Endothelial cell of umbilical vein (primary cell): Measurements from ENCODE around the gene ECEL1. TPM values are rescaled to one million over a fixed set of nuclear protein-coding genes. Genes with fewer than 3 reads are reported as not detected.

Source experiments
- BruUV-seq: library from RNA; stranded (reverse); fragments of 400-500 nt; replicated peaks from 2 replicates; lab custom pipeline; 2021; lab: Mats Ljungman, UMichigan
- CTCF ChIA-PET: fragments of 300-600, 350-600 bp; sonication (Branson Sonifier 250); formaldehyde crosslinking; loops from one replicate; lab custom pipeline; 2021; ENCODE audit warnings: antibody characterized with exemption, inconsistent platforms; lab: Charles Lee
- POLR2A ChIA-PET: fragments of 300-600, 350-600 bp; sonication (Branson Sonifier 250); formaldehyde crosslinking; loops from one replicate; lab custom pipeline; 2021; ENCODE audit warnings: antibody characterized with exemption, inconsistent platforms; lab: Charles Lee
- DNase-seq: peaks from one replicate; pipeline ENCODE4 v3.0.0-alpha.2; 2011; ENCODE audit warnings: low read depth, low spot score
- FAIRE-seq: peaks from 2 replicates; lab custom pipeline; 2011; peaks lifted over from hg19 to GRCh38; lab: Jason Lieb, UNC
- H2AFZ ChIP-seq: 2 replicates; pipeline ENCODE4 v1.6.0; 2012; ENCODE audit warnings: low read depth, low read length, control low read depth, inconsistent platforms
- H3K27ac ChIP-seq: 2 replicates; pipeline ENCODE4 v1.5.1; 2011; ENCODE audit warnings: low read depth, mild to moderate bottlenecking, control low read depth, low read length, moderate library complexity; ENCODE audit not compliant: insufficient read depth
- H3K27me3 ChIP-seq, 2 experiments: 2 replicates each; pipeline versions ENCODE4 v1.6.0 to v1.6.1; 2011; ENCODE audit warnings: low read length in 2 of 2, mixed read lengths in 1 of 2; ENCODE audit not compliant: control insufficient read depth in 2 of 2, insufficient read depth in 2 of 2
- H3K36me3 ChIP-seq, 2 experiments: 2 replicates in 1 of 2; 3 replicates in 1 of 2; pipeline ENCODE4 v1.5.1; 2011; ENCODE audit warnings: low read length in 2 of 2, mild to moderate bottlenecking in 1 of 2, moderate library complexity in 1 of 2; ENCODE audit not compliant: control insufficient read depth in 2 of 2, insufficient read depth in 2 of 2; ENCODE audit errors: extremely low read depth in 1 of 2
- H3K4me1 ChIP-seq: 3 replicates; pipeline ENCODE4 v1.5.1; 2011; ENCODE audit warnings: mild to moderate bottlenecking, low read length; ENCODE audit not compliant: control insufficient read depth, insufficient read depth; ENCODE audit errors: extremely low read depth
- H3K4me2 ChIP-seq: 2 replicates; pipeline ENCODE4 v1.6.1; 2011; ENCODE audit warnings: low read length, control low read depth, mixed read lengths; ENCODE audit not compliant: insufficient read depth
- H3K4me3 ChIP-seq, 3 experiments: fragments of 200-600 bp in 1 of 3; sonication (generic), shearing (Covaris generic) in 1 of 3; replicated peaks in 1 of 3; 2 replicates each; pipeline ENCODE4 v1.5.1; 2011 to 2016; ENCODE audit warnings: control low read depth in 3 of 3, low read length in 3 of 3, mild to moderate bottlenecking in 2 of 3, inconsistent platforms in 1 of 3, low read depth in 1 of 3, moderate library complexity in 1 of 3; ENCODE audit not compliant: insufficient read depth in 1 of 3
- H3K79me2 ChIP-seq: 2 replicates; pipeline ENCODE4 v1.6.0; 2012; ENCODE audit warnings: low read length, inconsistent platforms; ENCODE audit not compliant: control insufficient read depth, insufficient read depth
- H3K9ac ChIP-seq: replicated peaks from 2 replicates; pipeline ENCODE3; 2011; ENCODE audit warnings: low read length, control low read depth; ENCODE audit not compliant: insufficient read depth; ENCODE audit errors: extremely low read depth
- H3K9me1 ChIP-seq: replicated peaks from 3 replicates; pipeline ENCODE4 v1.6.0; 2011; ENCODE audit warnings: mild to moderate bottlenecking, low read length; ENCODE audit not compliant: control insufficient read depth, insufficient read depth; ENCODE audit errors: extremely low read depth
- H3K9me3 ChIP-seq: replicated peaks from 2 replicates; pipeline ENCODE4 v1.5.1; 2012; ENCODE audit warnings: low read length, inconsistent platforms; ENCODE audit not compliant: control insufficient read depth, insufficient read depth
- H4K20me1 ChIP-seq: replicated peaks from 2 replicates; pipeline ENCODE3; 2011; ENCODE audit warnings: mild to moderate bottlenecking, low read length; ENCODE audit not compliant: control insufficient read depth, insufficient read depth; ENCODE audit errors: extremely low read depth
- CTCF ChIP-seq, 2 donors: IDR thresholded peaks; 1 replicate in 1 of 2; 2 replicates in 1 of 2; pipeline ENCODE4 v1.5.1; 2011; ENCODE audit warnings: low read length in 2 of 2, mild to moderate bottlenecking in 2 of 2, moderate library complexity in 2 of 2, control low read depth in 1 of 2, inconsistent platforms in 1 of 2, low read depth in 1 of 2; ENCODE audit not compliant: insufficient read depth in 1 of 2; ENCODE audit errors: extremely low read depth in 1 of 2
- EZH2 ChIP-seq: IDR thresholded peaks from 2 replicates; pipeline ENCODE4 v1.6.1; 2012; ENCODE audit warnings: borderline replicate concordance, low read depth, mild to moderate bottlenecking, moderate library complexity, low read length, inconsistent platforms; ENCODE audit not compliant: severe bottlenecking
- FOS ChIP-seq: IDR thresholded peaks from 2 replicates; pipeline ENCODE4 v1.6.1; 2011; ENCODE audit warnings: mild to moderate bottlenecking, low read length, moderate library complexity, borderline replicate concordance; ENCODE audit not compliant: insufficient read depth
- GATA2 ChIP-seq: IDR thresholded peaks from 2 replicates; pipeline ENCODE4 v1.7.0; 2011; ENCODE audit warnings: low read depth, mild to moderate bottlenecking, moderate library complexity, mixed read lengths, low read length; ENCODE audit not compliant: insufficient read length, insufficient read depth
- JUN ChIP-seq: IDR thresholded peaks from 2 replicates; pipeline ENCODE4 v1.6.1; 2011; ENCODE audit warnings: borderline replicate concordance, low read depth; ENCODE audit not compliant: insufficient read length, insufficient read depth
- MAX ChIP-seq: IDR thresholded peaks from 2 replicates; pipeline ENCODE4 v1.6.1; 2011; ENCODE audit not compliant: insufficient read depth, insufficient read length
- MYC ChIP-seq: IDR thresholded peaks from one replicate; pipeline ENCODE4 v1.6.1; 2011; ENCODE audit warnings: mild to moderate bottlenecking, low read depth, low read length
- POLR2A ChIP-seq: IDR thresholded peaks from 2 replicates; pipeline ENCODE4 v1.6.1; 2012; ENCODE audit warnings: low read depth, mild to moderate bottlenecking, control low read depth, low read length
- POLR2AphosphoS5 ChIP-seq: IDR thresholded peaks from 2 replicates; pipeline ENCODE4 v1.6.1; 2012; ENCODE audit warnings: low read depth, mild to moderate bottlenecking, control low read depth, low read length, moderate library complexity; ENCODE audit not compliant: insufficient read depth
- dilution Hi-C: fragments of 300-500 bp; cut with MboI; formaldehyde crosslinking; loops from one replicate; pipeline ENCODE4 v1.15.0; 2019; ENCODE audit warnings: low sequenced_read_pairs; ENCODE audit not compliant: extremely low pct_ligation_motif_present
- intact Hi-C: fragments of 100-400 bp; cut with micrococcal nuclease; formaldehyde crosslinking; loops from one replicate; pipeline ENCODE4 v1.10.0; 2022
- polyA plus RNA-seq, 4 experiments: library from polyadenylated mRNA; depleted of rRNA in 3 of 4; stranded (reverse) in 3 of 4; unstranded in 1 of 4; fragments of >200 nt; gene quantifications; 2 replicates each; pipeline versions ENCODE4 v1.2.1 to v1.2.3, GENCODE V29; 2011 to 2012; ENCODE audit warnings: missing spikeins in 1 of 4
- total RNA-seq: library from RNA; stranded (reverse); gene quantifications from 2 replicates; pipeline ENCODE4 v1.2.3, GENCODE V29; 2021

The ECEL1 gene
- total and polyA plus RNA-seq, 2 donors (not counting 3 experiments of a cell fraction or from before 2014, with no cell fraction given) = not detected

GRCh38 chr2:232465061-232465460 is 22.6 kb downstream of the ECEL1 start:
- H3K27me3 ChIP-seq = peaks cover 0 to 7% of the 10 kb centered on the region in 2 experiments
- H3K36me3 ChIP-seq = no peaks in the 10 kb centered on the region
- H2AFZ ChIP-seq = no peak overlapping the region
- no TSS peak for BruUV-seq
- H4K20me1 ChIP-seq = no peaks in the 10 kb centered on the region
- H3K79me2 ChIP-seq = no peaks in the 10 kb centered on the region
- TF ChIP-seq CTCF (IDR thresholded peaks at IDR 0.05; ENCODE audit: extremely low read depth in 1 of 2, insufficient read depth in 1 of 2, low read depth in 1 of 2, low read length in 2 of 2) = no peak
- no peak for TF ChIP-seq FOS
- TF ChIP-seq EZH2 = no peak
- TF ChIP-seq POLR2AphosphoS5 = no peak
- no peak for TF ChIP-seq MAX
- TF ChIP-seq GATA2 = no peak
- no peak for TF ChIP-seq JUN
- no peak for TF ChIP-seq MYC
- no peak for TF ChIP-seq POLR2A
- ChIA-PET POLR2A (no interaction called here), CTCF (interaction anchor here (1.0 to 1.5 kb wide), 3 partner anchors 9 to 59 kb away, joined by 3 to 5 read pairs (median 3); no protein-coding TSS in a partner anchor)
- no peak overlapping the region for H3K4me2 ChIP-seq
- FAIRE-seq = no peak
- no peak for DNase-seq
- H3K9ac ChIP-seq = no peak overlapping the region
- H3K4me3 ChIP-seq = no peak overlapping the region
- dilution Hi-C loops = no loop called here
- H3K27ac ChIP-seq = no peak overlapping the region
- H3K4me1 ChIP-seq = no peaks in the 10 kb centered on the region
- intact Hi-C loops = no loop called here
- no peaks in the 10 kb centered on the region for H3K9me1 ChIP-seq
- no peaks in the 10 kb centered on the region for H3K9me3 ChIP-seq
